ENCODE results near the gene SFRP5. TPM values are rescaled to one million over a fixed set of nuclear protein-coding genes. Genes with fewer than 3 reads are reported as not detected.

Gene SFRP5
- total RNA-seq, 1 donor from 2014 or later = not detected

DNA sequence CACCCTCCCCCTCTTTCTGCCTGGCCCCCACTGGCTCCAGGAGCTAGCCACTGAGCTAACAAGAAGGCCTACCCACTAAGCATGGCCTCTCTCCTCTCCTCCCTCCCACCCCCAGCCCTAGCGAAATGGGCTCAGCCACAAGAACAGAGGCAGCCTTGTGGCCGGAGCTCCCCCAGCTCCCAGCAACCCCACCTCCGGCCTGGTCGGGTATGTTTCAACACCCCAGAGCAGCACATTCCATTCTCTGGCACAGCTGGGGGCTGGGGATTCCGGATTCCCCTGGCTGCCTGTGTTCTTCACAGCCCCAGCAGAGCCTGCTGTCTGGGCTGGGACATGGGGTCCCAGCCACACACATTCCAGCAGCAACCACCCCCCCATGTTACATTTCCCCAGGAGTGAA lies 9.0 kb downstream of the SFRP5 start:
- peaks cover 7% of the 10 kb centered on the region for H3K27me3 Mint-ChIP-seq (ENCODE audit: unreplicated experiment)
- H3K4me3 Mint-ChIP-seq (ENCODE audit: unreplicated experiment) = no peak overlapping the region
- no peak overlapping the region for H3K27ac Mint-ChIP-seq (ENCODE audit: unreplicated experiment)
- H3K9me3 Mint-ChIP-seq (ENCODE audit: unreplicated experiment) = peaks cover 2% of the 10 kb centered on the region
- TF ChIP-seq CTCF (IDR thresholded peaks at IDR 0.05; ENCODE audit: partially characterized antibody, unreplicated experiment) = no peak
- no peak for DNase-seq
- H3K4me1 Mint-ChIP-seq (ENCODE audit: low read depth, unreplicated experiment) = no peaks in the 10 kb centered on the region
- H3K36me3 Mint-ChIP-seq (ENCODE audit: unreplicated experiment) = no peaks in the 10 kb centered on the region

GRCh38 chr10:97762056-97762455 lies 9.7 kb downstream of the SFRP5 start:
- TF ChIP-seq CTCF (IDR thresholded peaks at IDR 0.05; ENCODE audit: partially characterized antibody, unreplicated experiment) = no peak
- H3K27ac Mint-ChIP-seq (ENCODE audit: unreplicated experiment) = no peak overlapping the region
- H3K9me3 Mint-ChIP-seq (ENCODE audit: unreplicated experiment) = peaks cover 2% of the 10 kb centered on the region
- H3K36me3 Mint-ChIP-seq (ENCODE audit: unreplicated experiment) = no peaks in the 10 kb centered on the region
- no peaks in the 10 kb centered on the region for H3K4me1 Mint-ChIP-seq (ENCODE audit: low read depth, unreplicated experiment)
- DNase-seq = no peak
- peaks cover 6% of the 10 kb centered on the region for H3K27me3 Mint-ChIP-seq (ENCODE audit: unreplicated experiment)
- H3K4me3 Mint-ChIP-seq (ENCODE audit: unreplicated experiment) = no peak overlapping the region

GRCh38 chr10:97761331-97761865 lies 10.4 kb downstream of the SFRP5 start:
- Mint-ChIP-seq H3K4me1 (ENCODE audit: low read depth, unreplicated experiment) (no peaks in the 10 kb centered on the region), H3K4me3 (ENCODE audit: unreplicated experiment) (no peak overlapping the region), H3K27ac (ENCODE audit: unreplicated experiment) (no peak overlapping the region), H3K9me3 (ENCODE audit: unreplicated experiment) (peaks cover 2% of the 10 kb centered on the region), H3K27me3 (ENCODE audit: unreplicated experiment) (peaks cover 7% of the 10 kb centered on the region), H3K36me3 (ENCODE audit: unreplicated experiment) (no peaks in the 10 kb centered on the region)
- TF ChIP-seq CTCF (IDR thresholded peaks at IDR 0.05; ENCODE audit: partially characterized antibody, unreplicated experiment) = no peak
- DNase-seq = no peak

- Mint-ChIP-seq H3K27ac (ENCODE audit: unreplicated experiment) (no peak overlapping the region), H3K4me1 (ENCODE audit: low read depth, unreplicated experiment) (no peaks in the 10 kb centered on the region)
These were observed 11.1 kb downstream of the SFRP5 start for GRCh38 chr10:97760461-97761257.

More at GRCh38 chr10:97760461-97761257, 11.1 kb downstream of the SFRP5 start:
- no peak overlapping the region for H3K4me3 Mint-ChIP-seq (ENCODE audit: unreplicated experiment)
- peaks cover 2% of the 10 kb centered on the region for H3K9me3 Mint-ChIP-seq (ENCODE audit: unreplicated experiment)
- no peak for DNase-seq
- H3K27me3 Mint-ChIP-seq (ENCODE audit: unreplicated experiment) = peaks cover 7% of the 10 kb centered on the region
- TF ChIP-seq CTCF (IDR thresholded peaks at IDR 0.05; ENCODE audit: partially characterized antibody, unreplicated experiment) = no peak
- no peaks in the 10 kb centered on the region for H3K36me3 Mint-ChIP-seq (ENCODE audit: unreplicated experiment)

Measured in glutamatergic neuron (in vitro differentiated cells).